Measurements from ENCODE around the gene RFNG. TPM values are rescaled to one million over a fixed set of nuclear protein-coding genes. Genes with fewer than 3 reads are reported as not detected.

Gene RFNG
- total and polyA plus RNA-seq, 2 of the 13 experiments (the other 11 are each of a cell fraction or from before 2014, with no cell fraction given) = 61.4 to 64.0 TPM

- TF ChIP-seq ZBED4 (CRISPR knock-in tag; IDR thresholded peaks at IDR 0.05; ENCODE audit: borderline replicate concordance) (no peak), REXO4 (CRISPR knock-in tag; IDR thresholded peaks at IDR 0.05; ENCODE audit: borderline replicate concordance) (0 out of 2 replicates have a peak, but pooled peaks have one; percentile 9), ZNF484 (CRISPR knock-in tag; IDR thresholded peaks at IDR 0.05; ENCODE audit: borderline replicate concordance, low read depth) (no peak), ZNF781 (CRISPR knock-in tag; IDR thresholded peaks at IDR 0.05; ENCODE audit: borderline replicate concordance, not compliant biosample characterization) (peak; percentile 24), ZFP91 (CRISPR knock-in tag; IDR thresholded peaks at IDR 0.05; ENCODE audit: borderline replicate concordance) (no peak), ZBTB40 (IDR thresholded peaks at IDR 0.05) (no peak), ZBTB40 (CRISPR knock-in tag; IDR thresholded peaks at IDR 0.05) (0 out of 2 replicates have a peak, but pooled peaks have one; percentile 22), FOXK2 (IDR thresholded peaks at IDR 0.05) (no peak), ZNF713 (CRISPR knock-in tag; IDR thresholded peaks at IDR 0.05) (0 out of 2 replicates have a peak, but pooled peaks have one; percentile 35), ZNF780A (CRISPR knock-in tag; IDR thresholded peaks at IDR 0.05) (no peak), KDM2A (CRISPR knock-in tag; IDR thresholded peaks at IDR 0.05; ENCODE audit: borderline replicate concordance, low read depth) (peak; percentile 78), ZNF589 (CRISPR knock-in tag; conservative IDR thresholded peaks at IDR 0.05) (0 out of 2 replicates have a peak, but pooled peaks have one; percentile 1)
Measured at GRCh38 chr17:82076785-82077591, 25.4 kb upstream of the RFNG start (continued).
